Measurements from ENCODE around the gene CYSTM1.

CYSTM1 gene

DNA sequence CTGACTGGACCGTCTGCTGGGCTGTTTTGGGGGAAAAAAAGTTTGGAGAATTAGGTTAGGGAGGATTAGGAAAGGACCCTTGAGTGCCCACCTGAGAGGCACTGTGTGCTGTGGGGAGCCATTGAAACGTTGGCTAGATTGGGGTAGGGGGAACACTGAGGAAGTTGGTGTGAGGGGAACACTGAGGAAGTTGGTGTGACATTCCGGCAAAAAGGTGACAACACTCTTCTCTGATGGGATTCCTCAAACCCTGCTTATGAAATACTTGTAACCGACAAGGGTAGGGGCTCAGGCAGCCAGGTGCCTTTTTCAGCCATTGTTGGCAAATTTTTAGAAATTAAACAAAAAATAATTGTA, 1.0 kb downstream of the CYSTM1 start:
- POLR2A ChIA-PET = interaction anchor here (1.0 to 2.2 kb wide), 4 partner anchors 45 to 170 kb away, joined by 3 to 9 read pairs (median 3); partner anchors contain the start of gene HBEGF
- peak overlapping the region; percentile 93 for H3K4me3 ChIP-seq (ENCODE audit: low read depth, low read length)

More for the DNA sequence above, 1.0 kb downstream of the CYSTM1 start:
- H3K27ac ChIP-seq (ENCODE audit: extremely low read depth, low read depth, low read length) = peak overlapping the region; percentile 92
- TF ChIP-seq, protein P1, sequence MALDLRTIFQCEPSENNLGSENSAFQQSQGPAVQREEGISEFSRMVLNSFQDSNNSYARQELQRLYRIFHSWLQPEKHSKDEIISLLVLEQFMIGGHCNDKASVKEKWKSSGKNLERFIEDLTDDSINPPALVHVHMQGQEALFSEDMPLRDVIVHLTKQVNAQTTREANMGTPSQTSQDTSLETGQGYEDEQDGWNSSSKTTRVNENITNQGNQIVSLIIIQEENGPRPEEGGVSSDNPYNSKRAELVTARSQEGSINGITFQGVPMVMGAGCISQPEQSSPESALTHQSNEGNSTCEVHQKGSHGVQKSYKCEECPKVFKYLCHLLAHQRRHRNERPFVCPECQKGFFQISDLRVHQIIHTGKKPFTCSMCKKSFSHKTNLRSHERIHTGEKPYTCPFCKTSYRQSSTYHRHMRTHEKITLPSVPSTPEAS (tag by site-specific recombination; IDR thresholded peaks at IDR 0.05) = no peak
- TF ChIP-seq KLF9 (tag by site-specific recombination; IDR thresholded peaks at IDR 0.05; ENCODE audit: low read depth) = no peak
- no peak for TF ChIP-seq KLF16 (tag by site-specific recombination; IDR thresholded peaks at IDR 0.05)
- TF ChIP-seq ZNF335 (tag by site-specific recombination; conservative IDR thresholded peaks at IDR 0.05) = peak; percentile 85
- TF ChIP-seq, protein P2, sequence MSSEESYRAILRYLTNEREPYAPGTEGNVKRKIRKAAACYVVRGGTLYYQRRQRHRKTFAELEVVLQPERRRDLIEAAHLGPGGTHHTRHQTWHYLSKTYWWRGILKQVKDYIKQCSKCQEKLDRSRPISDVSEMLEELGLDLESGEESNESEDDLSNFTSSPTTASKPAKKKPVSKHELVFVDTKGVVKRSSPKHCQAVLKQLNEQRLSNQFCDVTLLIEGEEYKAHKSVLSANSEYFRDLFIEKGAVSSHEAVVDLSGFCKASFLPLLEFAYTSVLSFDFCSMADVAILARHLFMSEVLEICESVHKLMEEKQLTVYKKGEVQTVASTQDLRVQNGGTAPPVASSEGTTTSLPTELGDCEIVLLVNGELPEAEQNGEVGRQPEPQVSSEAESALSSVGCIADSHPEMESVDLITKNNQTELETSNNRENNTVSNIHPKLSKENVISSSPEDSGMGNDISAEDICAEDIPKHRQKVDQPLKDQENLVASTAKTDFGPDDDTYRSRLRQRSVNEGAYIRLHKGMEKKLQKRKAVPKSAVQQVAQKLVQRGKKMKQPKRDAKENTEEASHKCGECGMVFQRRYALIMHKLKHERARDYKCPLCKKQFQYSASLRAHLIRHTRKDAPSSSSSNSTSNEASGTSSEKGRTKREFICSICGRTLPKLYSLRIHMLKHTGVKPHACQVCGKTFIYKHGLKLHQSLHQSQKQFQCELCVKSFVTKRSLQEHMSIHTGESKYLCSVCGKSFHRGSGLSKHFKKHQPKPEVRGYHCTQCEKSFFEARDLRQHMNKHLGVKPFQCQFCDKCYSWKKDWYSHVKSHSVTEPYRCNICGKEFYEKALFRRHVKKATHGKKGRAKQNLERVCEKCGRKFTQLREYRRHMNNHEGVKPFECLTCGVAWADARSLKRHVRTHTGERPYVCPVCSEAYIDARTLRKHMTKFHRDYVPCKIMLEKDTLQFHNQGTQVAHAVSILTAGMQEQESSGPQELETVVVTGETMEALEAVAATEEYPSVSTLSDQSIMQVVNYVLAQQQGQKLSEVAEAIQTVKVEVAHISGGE (tag by site-specific recombination; conservative IDR thresholded peaks at IDR 0.05; ENCODE audit: low read depth) = no peak
- TF ChIP-seq PRDM10 (tag by site-specific recombination; IDR thresholded peaks at IDR 0.05) = 0 out of 2 replicates have a peak, but pooled peaks have one; percentile 57
- no peak for TF ChIP-seq RBAK (tag by site-specific recombination; IDR thresholded peaks at IDR 0.05)
- peak; percentile 19 for TF ChIP-seq SCRT2 (tag by site-specific recombination; IDR thresholded peaks at IDR 0.05)
- TF ChIP-seq ZNF2 (tag by site-specific recombination; IDR thresholded peaks at IDR 0.05) = no peak
- no peak for TF ChIP-seq ZNF585B (tag by site-specific recombination; IDR thresholded peaks at IDR 0.05)
- no peak for TF ChIP-seq GLI2 (tag by site-specific recombination; IDR thresholded peaks at IDR 0.05; ENCODE audit: borderline replicate concordance, low read depth)
- no peak for TF ChIP-seq ZNF248 (tag by site-specific recombination; IDR thresholded peaks at IDR 0.05)
- no peak for TF ChIP-seq ZNF777 (tag by site-specific recombination; IDR thresholded peaks at IDR 0.05; ENCODE audit: borderline replicate concordance)
- no peak for TF ChIP-seq ZNF16 (tag by site-specific recombination; IDR thresholded peaks at IDR 0.05; ENCODE audit: low read depth)
- TF ChIP-seq ZNF544 (tag by site-specific recombination; IDR thresholded peaks at IDR 0.05) = no peak
- TF ChIP-seq ZIC2 (tag by site-specific recombination; IDR thresholded peaks at IDR 0.05) = no peak
- no peak for TF ChIP-seq ZNF292 (tag by site-specific recombination; IDR thresholded peaks at IDR 0.05; ENCODE audit: borderline replicate concordance, low read depth)
- no peak for TF ChIP-seq ZNF10 (tag by site-specific recombination; IDR thresholded peaks at IDR 0.05)
- 0 out of 2 replicates have a peak, but pooled peaks have one; percentile 12 for TF ChIP-seq ZNF24 (tag by site-specific recombination; IDR thresholded peaks at IDR 0.05)
- TF ChIP-seq ZNF140 (tag by site-specific recombination; IDR thresholded peaks at IDR 0.05) = no peak
- TF ChIP-seq, protein P3, sequence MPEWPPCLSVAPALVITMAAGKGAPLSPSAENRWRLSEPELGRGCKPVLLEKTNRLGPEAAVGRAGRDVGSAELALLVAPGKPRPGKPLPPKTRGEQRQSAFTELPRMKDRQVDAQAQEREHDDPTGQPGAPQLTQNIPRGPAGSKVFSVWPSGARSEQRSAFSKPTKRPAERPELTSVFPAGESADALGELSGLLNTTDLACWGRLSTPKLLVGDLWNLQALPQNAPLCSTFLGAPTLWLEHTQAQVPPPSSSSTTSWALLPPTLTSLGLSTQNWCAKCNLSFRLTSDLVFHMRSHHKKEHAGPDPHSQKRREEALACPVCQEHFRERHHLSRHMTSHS (tag by site-specific recombination; IDR thresholded peaks at IDR 0.05) = no peak
- H3K4me1 ChIP-seq (ENCODE audit: control insufficient read depth, insufficient read depth, low read length) = peaks cover 5% of the 10 kb centered on the region; the same call in 1 of the 2 replicates
- no peaks in the 10 kb centered on the region for H3K36me3 ChIP-seq (ENCODE audit: control insufficient read depth in 2 of 2, insufficient read depth in 1 of 2, low read length in 2 of 2)
- CTCF ChIA-PET = interaction anchor here (1.7 kb wide), 1 partner anchor 67 kb away, joined by 3 read pairs; no protein-coding TSS in a partner anchor
- H3K9me3 ChIP-seq (ENCODE audit: control insufficient read depth, insufficient read depth, low read depth, low read length) = no peaks in the 10 kb centered on the region
